B cell (primary cell): ENCODE results near the gene CDK19.

ENCODE experiments used
- CTCF ChIP-seq: fragments of 200-600 bp; IDR thresholded peaks from one replicate; pipeline ENCODE4 v1.8.0; 2022; ENCODE audit warnings: antibody characterized with exemption, mild to moderate bottlenecking
- EZH2 ChIP-seq: IDR thresholded peaks from 2 replicates; pipeline ENCODE4 v1.6.1; 2012; ENCODE audit warnings: borderline replicate concordance, low read depth, mild to moderate bottlenecking, moderate library complexity, low read length; ENCODE audit not compliant: insufficient read depth, poor library complexity, severe bottlenecking

DNA sequence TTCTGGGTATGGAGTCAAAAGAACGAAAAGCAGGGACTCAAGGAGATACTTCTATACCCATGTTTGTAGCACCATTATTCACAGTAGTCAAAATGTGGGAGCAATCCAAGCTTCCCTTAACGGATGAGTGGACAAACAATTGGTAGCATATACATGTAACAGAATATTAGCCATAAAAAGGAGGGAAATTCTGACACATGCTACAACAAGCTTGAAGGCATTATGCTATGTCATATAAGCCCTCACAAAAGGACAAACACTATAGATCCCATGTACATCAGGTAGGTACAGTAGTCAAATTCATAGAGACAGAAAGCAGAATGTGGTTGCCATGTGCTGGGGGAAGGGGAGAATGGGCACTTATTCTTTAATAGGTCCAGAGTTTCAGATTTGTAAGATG is 37.6 kb downstream of the CDK19 start:
- no peak for TF ChIP-seq CTCF
- no peak for TF ChIP-seq EZH2
